HG02885 (cell line): ENCODE data around the gene TRIO.
"Not testable (repeated sequence)": the region's sequence is repeated elsewhere in the genome, so short reads cannot be mapped to it uniquely, and the experiment has no call there.

Experiments
- ATAC-seq: cut with Tn5 transposase; IDR thresholded peaks from one replicate; pipeline ENCODE4 v1.9.1; 2021; ENCODE audit warnings: mild to moderate bottlenecking; ENCODE audit not compliant: unreplicated experiment, poor library complexity

TRIO gene

DNA sequence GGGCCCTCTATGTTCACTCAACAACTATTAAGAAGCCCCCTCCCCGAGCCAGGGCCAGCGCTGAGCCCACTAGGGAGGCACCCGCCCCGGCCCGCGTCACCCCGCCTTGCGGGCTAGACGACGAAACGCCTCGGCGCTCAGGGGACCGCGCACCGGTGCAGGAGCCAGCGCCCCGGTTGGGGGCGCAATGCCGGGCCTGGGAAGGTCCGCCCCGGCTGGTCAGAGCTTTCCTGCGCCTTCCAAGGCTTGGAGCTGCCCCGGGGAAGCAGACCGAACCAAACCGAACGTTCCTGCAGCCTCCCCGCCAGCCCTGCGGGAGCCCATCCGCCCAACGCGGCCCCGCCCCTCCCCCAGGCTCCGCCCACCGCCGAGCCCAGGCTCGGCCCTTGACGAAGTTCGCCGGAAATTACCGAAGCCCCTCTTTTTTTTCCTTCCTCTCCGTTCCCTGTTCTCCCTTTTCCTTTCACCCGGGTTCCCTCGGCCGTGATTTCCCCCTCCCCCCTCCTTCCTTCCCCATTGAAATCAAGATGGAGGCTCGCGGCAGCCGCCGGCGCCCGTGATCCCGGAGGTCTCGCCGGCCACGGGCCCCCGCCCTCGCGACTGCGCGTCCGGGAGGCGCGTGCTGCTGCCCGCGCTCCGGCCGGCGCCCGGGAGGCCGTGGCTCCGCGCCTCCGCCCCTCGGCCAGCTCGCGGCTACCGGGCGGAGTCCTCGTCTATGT, at the start of gene TRIO:
Gene TRIO (plus strand): TSS at position 516 of the 719 bp plus-strand sequence. CDS start 384 bp downstream, outside the sequence.
- peak; percentile 50 for ATAC-seq

DNA sequence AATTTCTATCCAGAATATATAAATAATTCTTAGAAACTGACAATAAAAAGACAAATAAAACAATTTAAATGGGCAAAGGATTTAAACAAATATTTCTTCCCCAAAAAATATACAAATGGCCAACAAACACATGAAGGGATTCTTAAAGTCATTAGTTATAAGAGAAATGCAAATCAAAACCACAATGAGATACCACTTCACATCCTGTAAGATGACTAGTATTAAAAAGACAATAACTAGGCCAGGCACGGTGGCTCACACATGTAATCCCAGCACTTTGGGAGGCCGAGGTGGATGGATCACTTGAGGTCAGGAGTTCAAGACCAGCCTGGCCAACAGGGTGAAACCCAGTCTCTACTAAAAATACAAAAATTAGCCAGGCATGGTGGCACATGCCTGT, 45.8 kb upstream of the TRIO start:
- ATAC-seq: not testable (repeated sequence)

DNA sequence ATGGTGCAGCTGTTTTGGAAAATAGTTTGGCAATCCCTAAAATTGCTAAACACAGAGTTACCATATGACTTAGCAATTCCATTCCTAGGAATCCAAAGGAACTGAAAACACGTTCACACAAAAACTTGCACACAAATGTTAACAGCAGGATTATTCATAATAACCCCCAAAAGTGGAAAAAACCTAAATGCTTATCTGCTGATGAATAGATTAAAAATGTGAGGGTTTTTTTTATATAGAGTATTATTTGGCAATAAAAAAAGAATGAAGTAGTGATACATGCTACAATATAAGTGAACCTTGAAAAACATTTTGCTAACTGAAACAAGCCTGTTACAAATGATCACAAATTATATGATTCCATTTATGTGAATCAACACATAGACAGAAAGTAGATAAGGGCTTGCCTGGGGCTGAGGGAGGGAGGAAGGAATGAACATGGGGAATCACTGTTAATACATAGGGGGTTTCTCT, 45.1 kb upstream of the TRIO start:
- no peak for ATAC-seq

DNA sequence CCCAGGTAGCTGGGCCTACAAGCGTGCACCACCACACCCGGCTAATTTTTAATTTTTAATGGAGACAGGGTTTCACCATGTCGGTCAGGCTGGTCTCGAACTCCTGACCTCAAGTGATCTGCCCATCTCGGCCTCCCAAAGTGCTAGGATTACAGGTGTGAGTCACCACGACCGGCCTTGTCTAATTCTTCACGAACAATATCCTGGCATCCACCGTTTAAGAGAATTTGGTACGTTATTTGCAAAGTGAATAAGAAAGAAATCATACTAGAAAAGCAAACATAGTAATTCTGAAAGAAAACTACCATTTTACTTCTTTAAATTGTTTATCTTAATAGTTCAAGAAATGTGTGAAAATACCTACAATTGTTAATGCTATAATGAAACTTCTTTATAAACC, 42.9 kb upstream of the TRIO start:
- no peak for ATAC-seq

DNA sequence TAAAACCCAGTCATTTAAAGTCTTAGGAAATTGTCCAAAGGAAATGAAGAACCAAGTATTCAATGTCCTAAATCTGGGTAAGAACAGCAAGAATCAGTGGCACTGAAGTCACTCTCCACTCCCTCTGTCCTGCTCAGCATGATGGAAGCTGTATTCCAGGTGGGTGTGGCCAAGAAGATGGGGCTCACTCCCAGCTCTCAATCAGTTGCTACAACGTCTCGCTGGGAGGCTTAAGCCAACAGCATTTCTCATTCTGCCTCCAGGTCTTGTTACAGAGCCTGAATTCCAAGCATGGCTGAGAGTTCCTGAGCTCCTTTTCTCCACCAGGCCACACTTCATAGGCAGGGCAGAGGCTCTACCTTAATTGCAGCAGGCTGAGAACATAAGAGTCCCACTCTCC, 41.2 kb upstream of the TRIO start:
- ATAC-seq: no peak

DNA sequence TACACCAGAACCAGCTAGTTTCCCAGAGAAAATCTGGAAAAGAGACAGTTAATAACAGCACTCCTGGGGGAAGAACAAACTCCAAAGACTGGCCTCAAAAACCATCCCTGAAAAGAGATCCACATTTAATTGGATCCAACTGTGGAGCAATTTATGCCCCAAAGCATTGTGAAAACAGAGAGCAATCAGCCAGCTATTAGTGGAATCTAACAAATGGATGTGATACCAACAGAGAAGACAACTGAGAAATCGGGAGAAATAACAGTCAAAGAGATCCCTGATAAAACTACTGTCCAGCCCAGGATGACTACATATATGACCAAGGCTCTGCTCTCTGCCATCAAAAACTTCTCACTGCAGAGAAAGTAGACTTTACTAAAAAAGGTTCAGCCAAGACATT, 40.5 kb upstream of the TRIO start:
- no peak for ATAC-seq

DNA sequence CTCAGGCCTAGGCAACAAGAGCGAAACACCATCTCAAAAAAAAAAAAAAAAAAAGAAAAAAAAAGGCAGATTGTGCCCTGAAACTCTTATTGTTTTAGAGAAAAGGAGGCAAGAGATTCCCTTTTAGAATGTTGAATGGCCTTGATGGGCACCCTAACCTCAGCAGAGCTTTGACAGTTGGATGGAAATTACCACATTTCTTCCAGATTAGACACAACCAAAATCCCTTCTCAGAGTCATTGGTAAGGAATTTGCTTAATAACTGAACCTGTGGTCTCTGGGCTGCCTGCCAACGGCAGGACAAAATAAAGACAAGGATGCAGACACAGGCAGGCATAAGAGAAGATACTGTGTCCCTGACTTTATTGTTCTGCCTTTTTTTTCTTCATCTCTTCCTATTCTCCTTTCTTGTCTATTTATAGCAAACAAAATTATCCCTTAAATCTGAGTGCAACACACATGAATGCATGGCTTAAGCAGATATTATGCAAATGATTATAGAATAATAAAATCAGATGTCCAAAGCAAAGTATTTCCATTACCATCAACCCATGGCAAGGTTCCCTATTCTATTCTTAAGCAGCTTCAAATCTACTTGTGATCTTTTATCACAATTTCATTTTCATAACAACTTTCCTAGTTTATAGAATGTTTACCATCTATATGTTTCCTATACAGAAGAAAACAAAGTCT, 37.3 kb upstream of the TRIO start:
- ATAC-seq: no peak

DNA sequence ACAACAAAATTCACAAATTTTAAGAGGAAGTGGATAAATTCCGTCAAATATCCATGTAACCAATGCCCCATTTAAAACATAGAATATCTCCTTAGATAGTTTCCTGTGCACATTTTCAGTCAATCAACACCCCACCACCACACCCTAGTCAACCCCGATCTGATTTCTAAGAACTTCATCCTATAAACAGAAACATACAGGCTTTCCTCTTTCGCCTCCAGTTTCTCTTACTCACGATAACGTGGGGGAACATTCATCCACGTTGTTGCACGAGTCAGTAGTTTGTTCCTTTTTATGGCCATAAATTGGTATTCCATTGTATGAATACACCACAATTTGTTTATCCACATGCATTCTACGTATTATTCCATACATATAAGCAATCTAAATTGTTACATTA, 35.6 kb upstream of the TRIO start:
- no peak for ATAC-seq

DNA sequence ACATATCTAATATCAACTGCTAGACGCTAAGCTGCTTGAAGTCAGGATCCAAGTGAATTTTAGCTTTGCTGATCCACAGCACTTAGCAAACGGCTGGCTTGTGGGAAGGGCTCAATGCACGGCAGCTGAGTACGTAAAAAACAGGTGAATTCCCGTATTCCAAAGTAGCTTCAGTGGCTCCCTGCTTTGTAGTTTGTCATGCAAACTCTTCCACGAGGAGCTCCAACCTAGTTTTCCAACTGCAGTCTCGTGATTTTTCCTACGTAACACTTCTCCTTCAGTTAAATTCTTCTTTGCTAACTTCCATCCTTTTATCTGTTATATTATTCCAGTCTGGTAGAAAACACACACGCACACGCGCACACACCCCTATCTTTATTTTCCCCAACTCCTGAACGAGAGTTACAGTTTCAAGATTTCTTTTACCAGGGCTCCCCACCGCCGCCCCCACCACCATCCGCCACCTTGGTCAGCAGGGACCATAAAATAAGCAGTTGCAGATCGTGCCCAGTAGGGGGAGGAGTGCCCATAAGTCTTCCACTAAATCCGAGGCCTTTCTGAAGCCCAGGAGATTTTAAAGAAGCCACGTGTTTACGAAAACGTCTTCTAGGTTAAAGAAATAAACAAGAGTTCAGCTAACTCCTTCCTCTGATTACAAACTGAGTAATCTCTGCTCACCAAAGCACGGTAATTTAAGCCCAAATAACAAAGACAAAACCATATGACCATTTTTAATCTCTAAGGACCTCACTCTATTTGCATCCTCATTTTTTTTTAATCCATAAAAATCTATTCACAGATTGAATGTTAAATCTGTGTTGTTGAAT, 34.8 kb upstream of the TRIO start:
- ATAC-seq: peak; percentile 74

DNA sequence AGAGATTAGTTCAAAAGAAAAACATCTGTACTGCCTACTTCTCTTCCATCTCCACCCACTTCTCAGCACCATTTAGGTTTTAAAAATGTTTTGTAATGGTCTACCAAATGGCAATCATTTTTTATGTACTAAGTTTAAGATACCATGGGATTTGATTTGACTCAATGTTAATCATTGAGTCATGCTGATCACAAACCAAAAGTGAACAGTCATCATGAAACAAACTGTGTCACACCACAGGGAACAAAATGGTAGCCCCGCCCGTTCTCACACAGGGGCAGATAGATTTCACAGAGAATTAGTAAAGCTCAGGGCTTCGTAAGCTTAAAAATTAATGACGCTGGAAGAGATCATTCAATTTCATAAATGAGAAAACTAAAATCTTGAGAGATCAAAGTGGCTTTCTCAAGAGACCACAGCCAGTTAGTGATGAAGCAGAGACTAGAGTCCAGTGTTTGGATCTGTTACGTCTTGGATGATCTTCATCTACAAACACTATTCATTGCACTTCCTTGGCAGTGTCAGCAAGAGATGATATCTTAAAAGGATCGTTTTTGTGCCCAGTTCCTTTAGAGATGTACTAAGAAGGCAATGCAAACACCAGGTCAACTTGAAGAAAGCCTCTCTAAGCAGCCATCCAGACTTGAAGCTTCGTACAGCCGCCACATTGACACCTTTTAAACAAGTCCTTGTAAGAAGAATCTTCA, 33.9 kb upstream of the TRIO start:
- ATAC-seq: peak; percentile 88

DNA sequence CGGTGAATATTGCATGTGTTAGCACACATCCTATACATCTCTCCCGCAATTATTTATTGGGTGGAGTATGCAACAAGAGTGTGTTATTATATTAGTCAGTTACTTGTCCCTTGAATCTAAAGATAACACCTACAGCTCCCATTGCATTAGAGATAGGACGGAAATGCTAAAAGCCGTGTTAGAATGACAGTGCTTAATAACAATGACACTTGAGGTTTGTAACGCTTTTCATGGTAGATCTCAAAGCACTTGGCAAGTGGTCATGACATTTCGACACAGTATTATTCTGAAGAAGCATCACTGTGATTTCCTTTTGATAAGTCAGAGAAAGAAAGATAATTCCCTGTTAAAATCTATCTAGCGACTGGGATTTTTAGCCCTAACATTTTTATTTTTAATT, 33.4 kb upstream of the TRIO start:
- no peak for ATAC-seq

DNA sequence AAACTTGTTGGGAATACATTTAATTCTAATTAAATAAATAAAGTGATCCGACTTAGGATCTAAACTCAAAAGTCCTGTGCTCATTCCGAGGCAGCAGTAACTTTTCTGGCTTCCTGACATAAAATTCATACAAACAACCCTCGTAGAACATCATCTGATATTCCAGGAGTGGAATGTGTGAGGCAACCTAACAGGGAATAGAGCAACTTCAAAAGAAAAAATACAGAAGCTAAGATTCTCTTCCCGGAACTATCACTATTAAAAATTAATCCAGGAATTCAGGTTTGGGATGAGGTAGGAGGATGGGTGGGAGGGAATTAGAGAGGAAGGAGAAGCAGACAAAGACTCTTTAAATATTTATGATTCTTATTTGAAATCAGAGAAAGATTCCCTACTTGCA, 32.9 kb upstream of the TRIO start:
- no peak for ATAC-seq

DNA sequence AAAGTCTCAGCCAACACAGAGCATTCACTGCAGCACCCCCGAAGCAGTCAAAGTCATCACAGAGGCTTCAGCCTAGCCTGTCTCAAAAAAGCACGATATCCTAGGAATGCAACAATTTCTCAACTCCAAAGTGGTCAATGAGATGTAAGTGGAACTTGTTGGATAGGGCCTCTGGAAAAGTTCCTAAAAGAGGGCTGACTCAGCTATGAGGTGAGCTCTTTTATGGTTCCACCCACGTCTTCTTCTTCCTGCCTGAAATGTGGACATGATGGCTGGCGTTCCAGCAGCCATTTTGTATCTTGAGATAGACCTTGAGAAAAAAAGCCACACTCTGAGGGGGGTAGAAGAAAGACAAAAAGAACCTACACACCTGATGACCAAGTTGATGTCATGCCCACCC, 32.5 kb upstream of the TRIO start:
- no peak for ATAC-seq

DNA sequence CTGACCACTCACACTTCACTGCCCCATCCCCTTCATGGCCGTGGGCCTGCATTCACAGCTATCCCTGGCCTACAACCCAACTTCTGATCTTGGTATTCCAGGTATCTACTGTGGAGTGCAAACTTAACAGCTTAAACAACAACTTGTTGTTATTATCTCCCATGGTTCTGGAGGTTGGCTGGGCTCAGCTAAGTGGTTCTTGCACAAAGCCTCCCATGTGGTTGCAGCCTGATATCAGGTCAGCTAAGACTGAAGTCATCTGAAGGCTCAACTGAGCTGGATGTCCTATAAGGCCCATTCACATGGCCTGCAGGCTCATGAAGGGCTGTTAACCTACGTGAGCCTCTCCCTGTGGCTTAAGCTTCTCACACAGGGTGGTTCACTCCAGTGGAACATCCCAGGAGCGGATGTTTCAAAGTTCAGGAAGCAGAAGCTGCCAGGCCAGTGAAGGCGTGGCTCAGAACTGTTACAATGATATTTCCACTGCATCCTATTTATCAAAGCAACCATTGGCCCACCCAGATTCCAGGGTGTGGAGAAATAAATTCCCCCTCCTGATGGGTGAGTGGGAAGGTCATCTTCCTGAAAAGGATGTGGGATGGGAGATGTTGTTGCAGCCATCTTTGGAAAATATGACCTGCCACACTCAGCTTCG, 30.0 kb upstream of the TRIO start:
- ATAC-seq: no peak

DNA sequence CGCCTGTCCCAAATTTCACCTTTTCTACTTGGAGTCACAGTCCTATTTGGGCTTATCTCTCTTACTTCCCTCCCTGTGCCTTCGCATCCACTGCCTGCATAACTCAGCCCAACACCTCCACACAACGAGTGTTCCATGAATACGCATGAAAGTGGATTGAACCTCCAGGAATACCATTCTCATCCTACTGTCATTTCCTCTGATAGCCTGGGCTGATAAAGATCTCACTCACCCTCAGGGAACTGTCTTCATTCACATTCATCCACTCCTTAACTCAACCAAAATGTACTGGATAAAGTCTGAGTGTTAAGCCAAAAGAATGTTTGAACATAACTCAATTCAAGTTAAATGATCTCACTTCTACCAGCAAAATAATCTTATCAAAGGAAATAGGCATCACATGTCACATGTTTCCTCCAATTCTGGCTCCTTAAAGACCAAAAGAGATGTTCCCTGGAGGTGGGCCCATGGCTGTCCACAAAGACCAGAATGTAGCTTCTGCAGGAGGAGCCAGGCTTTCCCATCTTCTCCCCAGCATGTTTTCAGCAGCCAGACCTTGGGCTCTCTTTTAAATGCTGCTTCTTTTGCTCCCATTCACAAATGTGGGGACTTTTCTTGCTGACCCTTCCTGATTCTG, 28.4 kb upstream of the TRIO start:
- ATAC-seq: no peak

DNA sequence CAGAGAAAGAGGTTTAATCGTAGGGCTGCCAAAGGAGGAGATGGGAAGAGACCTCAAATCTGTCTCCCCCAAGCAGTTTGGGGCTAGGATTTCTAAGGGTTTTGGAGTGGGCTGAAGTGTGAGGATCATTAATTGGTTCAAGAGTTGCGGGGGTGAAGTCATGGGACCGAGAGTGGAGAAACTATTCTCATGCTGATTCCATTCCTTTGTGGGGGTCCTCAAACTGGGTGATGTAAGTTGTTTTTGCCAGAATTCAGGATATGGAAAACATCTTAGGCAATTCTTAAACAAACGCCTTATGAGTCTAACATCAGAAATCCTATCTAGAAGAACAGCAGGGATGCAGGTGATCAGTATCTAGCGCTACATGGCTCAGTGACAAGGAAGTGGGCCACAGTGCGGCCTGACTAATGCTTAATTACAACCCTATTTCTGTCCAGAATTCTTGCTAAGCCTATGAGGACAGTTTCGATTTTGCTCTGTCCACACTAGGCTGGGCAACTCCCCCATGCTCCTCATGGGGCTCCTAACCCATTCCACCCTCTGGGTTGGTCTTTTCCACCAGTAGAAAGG, 27.7 kb upstream of the TRIO start:
- ATAC-seq: no peak

DNA sequence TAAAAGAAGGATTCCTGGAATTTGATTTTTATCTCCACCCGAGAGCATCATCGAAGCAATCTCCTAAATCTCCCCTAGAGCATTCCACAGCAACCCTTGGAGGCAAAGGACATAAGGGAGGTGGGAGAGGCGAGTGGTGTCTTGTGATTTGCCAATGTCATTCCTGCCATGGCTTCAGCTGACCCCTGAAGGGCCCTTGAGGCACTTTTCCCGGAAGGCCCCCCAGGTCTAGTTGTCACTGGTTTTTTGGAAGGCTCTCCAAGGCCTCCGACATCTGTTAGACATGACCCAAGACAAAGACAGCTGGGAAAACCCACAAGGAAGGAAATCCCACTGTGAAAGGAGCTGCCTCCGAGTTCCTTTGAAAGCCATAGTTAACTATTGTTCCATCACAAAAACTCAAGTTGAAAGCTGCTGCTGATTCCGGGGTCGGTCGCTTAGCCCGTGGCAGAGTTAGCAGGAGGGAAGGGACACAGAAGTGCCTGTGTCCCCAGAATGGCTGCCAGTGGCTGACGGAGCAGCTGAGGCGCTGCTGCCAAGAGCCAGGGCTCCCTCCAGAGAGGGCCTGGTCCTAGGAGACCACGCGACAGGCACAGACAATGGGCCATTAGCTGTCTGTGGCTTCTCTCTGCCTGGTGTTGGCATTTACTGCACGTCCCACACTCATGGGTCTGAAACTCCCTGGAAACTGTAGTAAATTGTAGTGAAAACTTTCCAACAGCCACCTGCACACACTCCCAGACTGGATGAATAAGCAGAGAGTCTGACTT, 24.4 kb upstream of the TRIO start:
- no peak for ATAC-seq

DNA sequence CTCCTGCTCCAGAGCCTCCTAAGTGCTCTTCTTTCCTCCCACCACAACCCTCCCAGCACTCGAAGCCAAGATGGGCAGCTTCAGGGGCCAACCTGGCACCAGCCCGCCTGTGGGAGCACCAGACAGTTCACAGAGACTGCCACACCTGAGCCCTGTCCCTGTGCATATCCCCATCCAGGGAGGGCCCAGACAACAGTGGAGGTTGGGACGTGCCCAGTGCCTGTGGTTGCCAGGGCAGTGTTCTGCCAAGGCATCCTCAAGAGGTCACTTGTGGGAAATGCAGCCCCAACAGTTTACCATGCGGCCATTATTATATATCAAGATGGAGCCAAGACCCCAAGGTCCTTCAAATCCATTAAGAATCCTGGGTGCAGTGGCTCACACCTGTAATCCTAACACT, 23.0 kb upstream of the TRIO start:
- no peak for ATAC-seq
